Peyer's patch (tissue), 4 donors: Measurements from ENCODE around the gene SLC5A3.

Experiments used
- CTCF ChIP-seq, 6 experiments: fragments of 450-650 bp in 4 of 6; fragments of 200-600 bp in 2 of 6; sonication (generic) in 1 of 6; IDR thresholded peaks; one replicate each; pipeline ENCODE4 v1.5.1; 2017 to 2019; ENCODE audit warnings: antibody characterized with exemption in 6 of 6, mild to moderate bottlenecking in 3 of 6, moderate library complexity in 1 of 6
- POLR2A ChIP-seq, 2 donors: fragments of 450-650 bp; IDR thresholded peaks; one replicate each; pipeline ENCODE4 v1.5.1; 2017; ENCODE audit warnings: antibody characterized with exemption in 2 of 2, mild to moderate bottlenecking in 2 of 2, moderate library complexity in 2 of 2

DNA sequence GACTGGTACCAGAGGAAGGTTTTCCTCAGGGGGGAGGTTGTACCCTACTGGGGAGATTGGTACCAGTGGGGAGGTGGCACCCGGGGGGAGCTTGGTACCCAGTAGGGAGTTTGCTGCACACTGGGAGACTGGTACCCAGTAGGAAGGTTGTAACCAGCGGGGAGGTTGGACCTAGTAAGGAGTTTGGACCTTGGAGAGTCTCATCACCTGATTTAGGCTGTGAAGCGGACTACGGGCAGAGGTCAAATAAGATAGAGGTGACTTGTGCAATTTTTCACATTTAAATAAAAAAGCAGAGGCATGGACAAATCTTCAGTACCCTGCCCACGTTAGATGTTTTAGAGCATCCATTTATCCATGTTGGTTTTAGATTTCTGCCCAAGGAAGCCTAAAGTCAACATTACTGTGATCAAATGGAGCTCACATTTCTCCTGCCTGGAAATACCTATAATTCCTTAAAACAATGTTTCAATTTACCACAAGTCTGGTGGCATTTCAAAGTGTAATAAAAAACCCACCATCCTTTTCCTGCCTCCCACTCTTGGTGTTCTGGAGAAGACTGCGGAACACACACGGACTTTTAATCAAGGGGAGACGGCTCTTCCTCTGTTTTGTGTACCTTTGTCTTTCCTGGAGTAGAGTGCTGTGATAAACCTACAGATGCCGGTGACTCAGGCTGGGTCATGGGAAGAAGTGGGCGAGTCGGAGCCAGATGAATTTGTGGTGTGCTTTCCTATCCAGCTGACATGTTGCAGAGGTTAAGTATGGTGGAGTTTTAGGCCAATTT lies 36.2 kb upstream of the SLC5A3 start:
- TF ChIP-seq CTCF (IDR thresholded peaks at IDR 0.05) (no peak), POLR2A (IDR thresholded peaks at IDR 0.05) (no peak)
